Measurements from ENCODE around the gene SEMA6A. TPM values are rescaled to one million over a fixed set of nuclear protein-coding genes. Genes with fewer than 3 reads are reported as not detected.

Gene SEMA6A
- total RNA-seq, 1 donor from 2014 or later, result not detected

- peaks cover 4% of the 10 kb centered on the region for H3K9me3 Mint-ChIP-seq
- no peaks in the 10 kb centered on the region for H3K27me3 Mint-ChIP-seq (ENCODE audit: low read depth)
- no peak for DNase-seq (ENCODE audit: low spot score)
- H3K27ac Mint-ChIP-seq, result no peak overlapping the region
- H3K4me1 Mint-ChIP-seq (ENCODE audit: low read depth), result no peaks in the 10 kb centered on the region
- H3K4me3 Mint-ChIP-seq (ENCODE audit: low read depth), result no peak overlapping the region
- intact Hi-C loops (cut with micrococcal nuclease), result no loop called here
- no peaks in the 10 kb centered on the region for H3K36me3 Mint-ChIP-seq (ENCODE audit: low read depth)
These were observed 107.2 kb downstream of the SEMA6A start for GRCh38 chr5:116467465-116467843.

- H3K36me3 Mint-ChIP-seq (ENCODE audit: low read depth), result no peaks in the 10 kb centered on the region
- no peak for DNase-seq (ENCODE audit: low spot score)
- H3K27me3 Mint-ChIP-seq (ENCODE audit: low read depth), result no peaks in the 10 kb centered on the region
- no peaks in the 10 kb centered on the region for H3K4me1 Mint-ChIP-seq (ENCODE audit: low read depth)
- intact Hi-C loops (cut with micrococcal nuclease), result no loop called here
- no peak overlapping the region for H3K27ac Mint-ChIP-seq
- H3K9me3 Mint-ChIP-seq, result peaks cover 4% of the 10 kb centered on the region
- H3K4me3 Mint-ChIP-seq (ENCODE audit: low read depth), result no peak overlapping the region
These were observed 107.7 kb downstream of the SEMA6A start for GRCh38 chr5:116466727-116467464.

GRCh38 chr5:116465411-116465810 lies 109.2 kb downstream of the SEMA6A start:
- DNase-seq (ENCODE audit: low spot score), result no peak
- H3K27ac Mint-ChIP-seq, result no peak overlapping the region
- H3K4me3 Mint-ChIP-seq (ENCODE audit: low read depth), result no peak overlapping the region
- peaks cover 4% of the 10 kb centered on the region for H3K9me3 Mint-ChIP-seq
- no peaks in the 10 kb centered on the region for H3K36me3 Mint-ChIP-seq (ENCODE audit: low read depth)
- intact Hi-C loops (cut with micrococcal nuclease), result no loop called here
- no peaks in the 10 kb centered on the region for H3K4me1 Mint-ChIP-seq (ENCODE audit: low read depth)
- no peaks in the 10 kb centered on the region for H3K27me3 Mint-ChIP-seq (ENCODE audit: low read depth)

- no peak for DNase-seq (ENCODE audit: low spot score)
- H3K9me3 Mint-ChIP-seq, result peaks cover 4% of the 10 kb centered on the region
- H3K27me3 Mint-ChIP-seq (ENCODE audit: low read depth), result no peaks in the 10 kb centered on the region
- intact Hi-C loops (cut with micrococcal nuclease), result no loop called here
- H3K4me1 Mint-ChIP-seq (ENCODE audit: low read depth), result no peaks in the 10 kb centered on the region
- no peak overlapping the region for H3K27ac Mint-ChIP-seq
- no peak overlapping the region for H3K4me3 Mint-ChIP-seq (ENCODE audit: low read depth)
- no peaks in the 10 kb centered on the region for H3K36me3 Mint-ChIP-seq (ENCODE audit: low read depth)
These were observed 110.4 kb downstream of the SEMA6A start for GRCh38 chr5:116464144-116464708.

GRCh38 chr5:116462500-116462899 lies 112.1 kb downstream of the SEMA6A start:
- DNase-seq (ENCODE audit: low spot score), result no peak

GRCh38 chr5:116459301-116459700 lies 115.3 kb downstream of the SEMA6A start:
- Mint-ChIP-seq H3K9me3 (no peaks in the 10 kb centered on the region), H3K36me3 (ENCODE audit: low read depth) (no peaks in the 10 kb centered on the region), H3K27ac (no peak overlapping the region), H3K4me1 (ENCODE audit: low read depth) (peaks cover 3% of the 10 kb centered on the region), H3K27me3 (ENCODE audit: low read depth) (peaks cover 2% of the 10 kb centered on the region), H3K4me3 (ENCODE audit: low read depth) (no peak overlapping the region)
- DNase-seq (ENCODE audit: low spot score), result no peak
- intact Hi-C loops (cut with micrococcal nuclease), result no loop called here

More at GRCh38 chr5:116462500-116462899, 112.1 kb downstream of the SEMA6A start:
- Mint-ChIP-seq H3K9me3 (no peaks in the 10 kb centered on the region), H3K27me3 (ENCODE audit: low read depth) (no peaks in the 10 kb centered on the region), H3K36me3 (ENCODE audit: low read depth) (no peaks in the 10 kb centered on the region), H3K27ac (no peak overlapping the region), H3K4me3 (ENCODE audit: low read depth) (no peak overlapping the region), H3K4me1 (ENCODE audit: low read depth) (no peaks in the 10 kb centered on the region)
- intact Hi-C loops (cut with micrococcal nuclease), result no loop called here

GRCh38 chr5:116457062-116457461 lies 117.6 kb downstream of the SEMA6A start:
- H3K9me3 Mint-ChIP-seq, result no peaks in the 10 kb centered on the region
- no peak overlapping the region for H3K4me3 Mint-ChIP-seq (ENCODE audit: low read depth)
- peaks cover 4% of the 10 kb centered on the region for H3K4me1 Mint-ChIP-seq (ENCODE audit: low read depth)
- H3K27me3 Mint-ChIP-seq (ENCODE audit: low read depth), result peaks cover 3% of the 10 kb centered on the region
- H3K27ac Mint-ChIP-seq, result no peak overlapping the region
- intact Hi-C loops (cut with micrococcal nuclease), result no loop called here
- DNase-seq (ENCODE audit: low spot score), result no peak
- no peaks in the 10 kb centered on the region for H3K36me3 Mint-ChIP-seq (ENCODE audit: low read depth)

GRCh38 chr5:116456036-116456435 lies 118.6 kb downstream of the SEMA6A start:
- no peaks in the 10 kb centered on the region for H3K9me3 Mint-ChIP-seq
- no peaks in the 10 kb centered on the region for H3K36me3 Mint-ChIP-seq (ENCODE audit: low read depth)
- H3K4me1 Mint-ChIP-seq (ENCODE audit: low read depth), result peaks cover 4% of the 10 kb centered on the region
- peaks cover 3% of the 10 kb centered on the region for H3K27me3 Mint-ChIP-seq (ENCODE audit: low read depth)
- no peak overlapping the region for H3K4me3 Mint-ChIP-seq (ENCODE audit: low read depth)
- no peak for DNase-seq (ENCODE audit: low spot score)
- intact Hi-C loops (cut with micrococcal nuclease), result no loop called here
- H3K27ac Mint-ChIP-seq, result no peak overlapping the region

GRCh38 chr5:116455061-116455460 lies 119.6 kb downstream of the SEMA6A start:
- no peaks in the 10 kb centered on the region for H3K9me3 Mint-ChIP-seq
- H3K27me3 Mint-ChIP-seq (ENCODE audit: low read depth), result peaks cover 5% of the 10 kb centered on the region
- peaks cover 4% of the 10 kb centered on the region for H3K4me1 Mint-ChIP-seq (ENCODE audit: low read depth)
- no peak for DNase-seq (ENCODE audit: low spot score)
- H3K27ac Mint-ChIP-seq, result no peak overlapping the region
- intact Hi-C loops (cut with micrococcal nuclease), result loop anchor here (2.0 kb wide), 1 partner anchor 14 kb away; no protein-coding TSS in a partner anchor
- H3K4me3 Mint-ChIP-seq (ENCODE audit: low read depth), result no peak overlapping the region
- no peaks in the 10 kb centered on the region for H3K36me3 Mint-ChIP-seq (ENCODE audit: low read depth)

- Mint-ChIP-seq H3K27ac (no peak overlapping the region), H3K4me3 (ENCODE audit: low read depth) (no peak overlapping the region), H3K36me3 (ENCODE audit: low read depth) (no peaks in the 10 kb centered on the region), H3K4me1 (ENCODE audit: low read depth) (peaks cover 4% of the 10 kb centered on the region), H3K9me3 (no peaks in the 10 kb centered on the region), H3K27me3 (ENCODE audit: low read depth) (peaks cover 5% of the 10 kb centered on the region)
- intact Hi-C loops (cut with micrococcal nuclease), result loop anchor here (2.0 kb wide), 1 partner anchor 14 kb away; no protein-coding TSS in a partner anchor
- DNase-seq (ENCODE audit: low spot score), result no peak
These were observed 120.2 kb downstream of the SEMA6A start for GRCh38 chr5:116454417-116454927.

- Mint-ChIP-seq H3K36me3 (ENCODE audit: low read depth) (no peaks in the 10 kb centered on the region), H3K9me3 (no peaks in the 10 kb centered on the region), H3K4me1 (ENCODE audit: low read depth) (peaks cover 4% of the 10 kb centered on the region), H3K4me3 (ENCODE audit: low read depth) (no peak overlapping the region), H3K27ac (no peak overlapping the region), H3K27me3 (ENCODE audit: low read depth) (peaks cover 5% of the 10 kb centered on the region)
- no peak for DNase-seq (ENCODE audit: low spot score)
- intact Hi-C loops (cut with micrococcal nuclease), result loop anchor here (2.0 kb wide), 1 partner anchor 13 kb away; no protein-coding TSS in a partner anchor
These were observed 120.6 kb downstream of the SEMA6A start for GRCh38 chr5:116453988-116454411.

- H3K4me1 Mint-ChIP-seq (ENCODE audit: low read depth), result peaks cover 4% of the 10 kb centered on the region
- DNase-seq (ENCODE audit: low spot score), result no peak
- H3K9me3 Mint-ChIP-seq, result no peaks in the 10 kb centered on the region
These were observed 121.8 kb downstream of the SEMA6A start for GRCh38 chr5:116452774-116453368.

GRCh38 chr5:116451905-116452450 lies 122.6 kb downstream of the SEMA6A start:
- intact Hi-C loops (cut with micrococcal nuclease), result no loop called here
- Mint-ChIP-seq H3K9me3 (no peaks in the 10 kb centered on the region), H3K4me3 (ENCODE audit: low read depth) (no peak overlapping the region), H3K27me3 (ENCODE audit: low read depth) (peaks cover 5% of the 10 kb centered on the region), H3K36me3 (ENCODE audit: low read depth) (no peaks in the 10 kb centered on the region), H3K4me1 (ENCODE audit: low read depth) (peaks cover 4% of the 10 kb centered on the region), H3K27ac (no peak overlapping the region)
- no peak for DNase-seq (ENCODE audit: low spot score)

More at GRCh38 chr5:116452774-116453368, 121.8 kb downstream of the SEMA6A start:
- Mint-ChIP-seq H3K36me3 (ENCODE audit: low read depth) (no peaks in the 10 kb centered on the region), H3K27ac (no peak overlapping the region), H3K27me3 (ENCODE audit: low read depth) (peaks cover 5% of the 10 kb centered on the region), H3K4me3 (ENCODE audit: low read depth) (no peak overlapping the region)
- intact Hi-C loops (cut with micrococcal nuclease), result no loop called here

Measured in activated T-helper 2 cell treated with anti-CD3 and anti-CD28 coated beads, Interferon-gamma antibody, Interleukin-2, Interleukin-4, amounts not matched to agents 10 μg/mL and 5 μg/mL and 100 μg/mL, durations not matched to agents 14 hours and 24 hours and 36 hours (primary cell).